H1 (cell line): Measurements from ENCODE around the gene PCSK1N.

Experiments used
- CHD1 ChIP-seq: IDR thresholded peaks from 2 replicates; pipeline ENCODE4 v1.6.1; 2012; ENCODE audit warnings: low read depth, low read length, improper control_type of control experiment
- CHD2 ChIP-seq: IDR thresholded peaks from 2 replicates; pipeline ENCODE4 v1.6.1; 2012; ENCODE audit warnings: low read length, improper control_type of control experiment
- EGR1 ChIP-seq: IDR thresholded peaks from 2 replicates; pipeline ENCODE4 v1.6.1; 2011; ENCODE audit warnings: low read depth, low read length, borderline replicate concordance
- EP300 ChIP-seq, 2 experiments: IDR thresholded peaks; 1 replicate in 1 of 2; 2 replicates in 1 of 2; pipeline ENCODE4 v1.6.1; 2011 to 2012; ENCODE audit warnings: low read depth in 2 of 2, low read length in 2 of 2, mild to moderate bottlenecking in 2 of 2, borderline replicate concordance in 1 of 2, inconsistent platforms in 1 of 2, moderate library complexity in 1 of 2
- EZH2 ChIP-seq: fragments of 200-600 bp; sonication (generic); IDR thresholded peaks from 2 replicates; pipeline ENCODE4 v1.7.1; 2012; ENCODE audit warnings: low read depth, mild to moderate bottlenecking, moderate library complexity, low read length, inconsistent platforms; ENCODE audit not compliant: severe bottlenecking
- GABPA ChIP-seq: IDR thresholded peaks from 2 replicates; pipeline ENCODE4 v1.6.1; 2011; ENCODE audit warnings: mild to moderate bottlenecking, low read length, moderate library complexity, borderline replicate concordance; ENCODE audit not compliant: insufficient read depth
- JUN ChIP-seq: IDR thresholded peaks from 2 replicates; pipeline ENCODE4 v1.6.1; 2011; ENCODE audit warnings: low read depth, mild to moderate bottlenecking, improper control_type of control experiment, low read length
- PHF8 ChIP-seq: fragments of 200-600 bp; sonication (generic); conservative IDR thresholded peaks from 2 replicates; pipeline ENCODE4 v1.7.1; 2012; ENCODE audit warnings: low read depth, mild to moderate bottlenecking, inconsistent platforms, low read length, moderate library complexity
- POLR2A ChIP-seq, 2 experiments: IDR thresholded peaks; 1 replicate in 1 of 2; 2 replicates in 1 of 2; pipeline ENCODE4 v1.6.1; 2011; ENCODE audit warnings: low read depth in 2 of 2, low read length in 2 of 2, mild to moderate bottlenecking in 2 of 2; ENCODE audit errors: control extremely low read depth in 1 of 2
- POLR2AphosphoS5 ChIP-seq: IDR thresholded peaks from 2 replicates; pipeline ENCODE4 v1.6.1; 2011; ENCODE audit warnings: low read depth, low read length
- SIN3A ChIP-seq, 2 experiments: IDR thresholded peaks in 1 of 2; conservative IDR thresholded peaks in 1 of 2; 2 replicates each; pipeline ENCODE4 v1.6.1; 2011 to 2012; ENCODE audit warnings: low read length in 2 of 2, improper control_type of control experiment in 1 of 2, low read depth in 1 of 2, mild to moderate bottlenecking in 1 of 2
- TF ChIP-seq, protein P1 (sequence below), 3 experiments: IDR thresholded peaks; 1 replicate in 2 of 3; 2 replicates in 1 of 3; pipeline versions ENCODE4 v1.5.1 to v1.6.1; 2011; ENCODE audit warnings: low read length in 3 of 3, mild to moderate bottlenecking in 3 of 3, inconsistent platforms in 2 of 3, low read depth in 1 of 3, moderate library complexity in 1 of 3; ENCODE audit not compliant: insufficient read depth in 1 of 3; ENCODE audit errors: control extremely low read depth in 1 of 3
- TF ChIP-seq, protein P2 (sequence below): IDR thresholded peaks from 2 replicates; pipeline ENCODE4 v1.6.1; 2011; ENCODE audit warnings: low read length, improper control_type of control experiment

DNA sequence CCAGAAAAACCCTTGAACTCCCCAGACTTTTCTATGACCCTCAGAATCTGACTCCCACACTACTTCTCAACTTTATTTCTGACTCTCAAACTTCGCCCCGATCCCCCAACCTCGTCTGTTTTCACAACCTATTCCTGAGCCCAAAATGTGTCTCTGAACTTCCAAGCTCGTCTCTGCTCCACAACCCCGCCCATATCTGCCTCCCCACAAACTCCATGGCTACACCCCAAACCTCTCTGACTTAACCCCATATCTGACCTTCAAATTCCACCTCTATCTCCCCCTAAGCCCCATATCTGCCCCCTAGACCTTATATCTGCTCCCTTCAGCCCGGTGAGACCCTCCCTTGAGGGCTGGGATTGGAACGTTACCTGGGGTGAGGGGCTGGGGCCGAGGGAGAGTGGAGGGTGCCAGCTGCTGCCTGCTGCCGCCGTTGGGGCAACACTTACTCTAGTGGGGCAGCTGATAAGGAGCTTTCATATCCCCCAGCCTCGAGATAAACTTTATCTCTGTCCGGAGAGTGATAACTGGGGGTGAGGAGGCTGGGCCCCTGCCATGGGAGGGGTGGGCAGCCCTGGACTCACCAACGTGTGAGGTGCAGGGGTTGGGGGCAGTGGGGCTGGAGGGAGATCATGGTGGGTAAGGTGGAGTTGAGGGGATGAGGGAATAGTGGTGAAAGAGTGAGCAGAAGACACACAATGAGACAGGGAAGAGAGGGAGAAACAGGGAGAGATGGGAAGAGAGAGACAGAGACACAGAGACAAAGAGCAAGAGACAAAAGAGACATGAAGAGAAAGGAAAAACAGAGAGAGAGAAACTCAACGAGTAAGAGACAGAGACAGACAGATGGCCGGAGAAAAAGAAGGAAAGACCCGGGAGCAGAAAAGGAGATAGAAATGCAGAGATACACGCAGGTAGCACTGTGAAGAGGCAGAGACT is 47.6 kb downstream of the PCSK1N start:
- TF ChIP-seq, protein P1, sequence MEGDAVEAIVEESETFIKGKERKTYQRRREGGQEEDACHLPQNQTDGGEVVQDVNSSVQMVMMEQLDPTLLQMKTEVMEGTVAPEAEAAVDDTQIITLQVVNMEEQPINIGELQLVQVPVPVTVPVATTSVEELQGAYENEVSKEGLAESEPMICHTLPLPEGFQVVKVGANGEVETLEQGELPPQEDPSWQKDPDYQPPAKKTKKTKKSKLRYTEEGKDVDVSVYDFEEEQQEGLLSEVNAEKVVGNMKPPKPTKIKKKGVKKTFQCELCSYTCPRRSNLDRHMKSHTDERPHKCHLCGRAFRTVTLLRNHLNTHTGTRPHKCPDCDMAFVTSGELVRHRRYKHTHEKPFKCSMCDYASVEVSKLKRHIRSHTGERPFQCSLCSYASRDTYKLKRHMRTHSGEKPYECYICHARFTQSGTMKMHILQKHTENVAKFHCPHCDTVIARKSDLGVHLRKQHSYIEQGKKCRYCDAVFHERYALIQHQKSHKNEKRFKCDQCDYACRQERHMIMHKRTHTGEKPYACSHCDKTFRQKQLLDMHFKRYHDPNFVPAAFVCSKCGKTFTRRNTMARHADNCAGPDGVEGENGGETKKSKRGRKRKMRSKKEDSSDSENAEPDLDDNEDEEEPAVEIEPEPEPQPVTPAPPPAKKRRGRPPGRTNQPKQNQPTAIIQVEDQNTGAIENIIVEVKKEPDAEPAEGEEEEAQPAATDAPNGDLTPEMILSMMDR (IDR thresholded peaks at IDR 0.05; ENCODE audit: control extremely low read depth in 1 of 3, insufficient read depth in 1 of 3, low read depth in 1 of 3, low read length in 3 of 3): no peak
- no peak for TF ChIP-seq EGR1
- TF ChIP-seq POLR2A (IDR thresholded peaks at IDR 0.05; ENCODE audit: control extremely low read depth in 1 of 2, low read depth in 2 of 2, low read length in 2 of 2): no peak
- no peak for TF ChIP-seq EP300 (IDR thresholded peaks at IDR 0.05; ENCODE audit: borderline replicate concordance in 1 of 2, low read depth in 2 of 2, low read length in 2 of 2)
- TF ChIP-seq, protein P2, sequence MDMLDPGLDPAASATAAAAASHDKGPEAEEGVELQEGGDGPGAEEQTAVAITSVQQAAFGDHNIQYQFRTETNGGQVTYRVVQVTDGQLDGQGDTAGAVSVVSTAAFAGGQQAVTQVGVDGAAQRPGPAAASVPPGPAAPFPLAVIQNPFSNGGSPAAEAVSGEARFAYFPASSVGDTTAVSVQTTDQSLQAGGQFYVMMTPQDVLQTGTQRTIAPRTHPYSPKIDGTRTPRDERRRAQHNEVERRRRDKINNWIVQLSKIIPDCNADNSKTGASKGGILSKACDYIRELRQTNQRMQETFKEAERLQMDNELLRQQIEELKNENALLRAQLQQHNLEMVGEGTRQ: no peak
- no peak for TF ChIP-seq CHD1
- TF ChIP-seq CHD2: no peak
- TF ChIP-seq POLR2AphosphoS5: no peak
- no peak for TF ChIP-seq JUN
- no peak for TF ChIP-seq PHF8
- TF ChIP-seq GABPA: no peak
- no peak for TF ChIP-seq SIN3A (conservative IDR thresholded peaks at IDR 0.05 in 1 of 2, IDR thresholded peaks at IDR 0.05 in 1 of 2; ENCODE audit: low read depth in 1 of 2, low read length in 2 of 2)
- TF ChIP-seq EZH2: no peak
